HG03175 (cell line): ENCODE measurements around the gene SLC39A11.
"Not testable (repeated sequence)": the region's sequence is repeated elsewhere in the genome, so short reads cannot be mapped to it uniquely, and the experiment has no call there.

Experiments
- ATAC-seq: cut with Tn5 transposase; IDR thresholded peaks from one replicate; pipeline ENCODE4 v1.9.1; 2021; ENCODE audit warnings: mild to moderate bottlenecking, moderate library complexity; ENCODE audit not compliant: unreplicated experiment

Gene SLC39A11

GRCh38 chr17:73092523-73093135 lies at the start of gene SLC39A11:
Gene SLC39A11, minus strand, starts transcription at chr17:73092688. Its CDS starts 3,924 bp downstream, at chr17:73088764.
- ATAC-seq: peak; percentile 99

DNA sequence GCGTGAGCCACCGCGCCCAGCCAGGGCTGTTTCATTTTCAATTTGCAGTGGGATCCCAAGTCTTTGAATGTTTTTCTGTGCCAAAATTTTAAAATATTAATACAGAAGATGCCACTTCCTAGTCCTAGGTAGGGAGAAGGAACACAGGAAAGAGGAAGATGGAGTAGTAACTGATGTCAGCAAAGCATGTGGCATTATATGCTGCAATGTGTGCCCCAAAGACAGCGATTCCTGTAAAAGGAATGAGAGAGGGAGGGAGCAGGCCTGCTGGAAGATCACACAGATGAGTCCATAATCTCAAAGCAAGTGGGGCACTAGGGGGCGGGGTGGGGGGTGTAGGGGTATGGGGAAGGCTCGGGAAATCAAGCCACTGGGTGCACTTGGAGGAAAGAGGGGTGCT lies 48.9 kb upstream of the SLC39A11 start:
- no peak for ATAC-seq

DNA sequence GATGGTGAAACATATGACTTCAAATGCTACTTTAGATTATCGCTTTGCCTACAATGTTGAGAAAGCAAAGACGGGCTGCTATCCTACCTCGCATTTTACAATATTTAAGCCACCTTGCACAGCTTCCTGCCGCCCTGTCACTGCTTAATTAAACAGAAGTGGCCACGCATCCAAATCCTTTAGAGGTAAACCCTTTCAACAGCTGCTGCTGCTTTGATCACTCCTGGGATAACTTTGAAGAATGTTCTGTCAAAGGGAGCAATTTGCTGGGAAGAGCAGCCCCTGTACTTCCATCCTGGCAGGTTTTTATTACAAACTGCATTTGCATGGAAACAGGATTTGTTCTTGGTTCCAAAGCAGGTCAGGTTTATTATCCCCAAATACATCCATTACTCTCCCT lies 48.1 kb upstream of the SLC39A11 start:
- ATAC-seq: no peak

DNA sequence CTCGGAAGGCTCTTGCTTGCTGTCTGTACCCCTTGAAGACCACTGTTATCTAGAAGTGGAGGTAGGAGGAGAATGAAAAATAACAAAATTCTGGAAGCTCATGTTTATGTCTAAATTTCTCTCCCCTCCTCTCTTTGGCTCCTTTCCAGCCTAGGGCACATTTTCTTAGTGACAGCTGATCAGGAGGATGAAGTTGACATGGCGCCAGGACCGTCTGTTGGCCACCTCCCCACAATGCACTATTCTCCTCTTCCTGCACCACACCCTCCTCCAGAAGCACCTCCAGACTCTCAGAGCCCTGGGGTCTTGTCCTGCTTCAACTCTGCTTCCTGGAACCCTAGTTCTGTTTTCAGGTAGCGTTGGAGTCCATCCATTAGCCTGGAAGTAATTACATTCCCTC lies 46.8 kb upstream of the SLC39A11 start:
- ATAC-seq: no peak

GRCh38 chr17:73138541-73139138 lies 46.2 kb upstream of the SLC39A11 start:
- no peak for ATAC-seq

DNA sequence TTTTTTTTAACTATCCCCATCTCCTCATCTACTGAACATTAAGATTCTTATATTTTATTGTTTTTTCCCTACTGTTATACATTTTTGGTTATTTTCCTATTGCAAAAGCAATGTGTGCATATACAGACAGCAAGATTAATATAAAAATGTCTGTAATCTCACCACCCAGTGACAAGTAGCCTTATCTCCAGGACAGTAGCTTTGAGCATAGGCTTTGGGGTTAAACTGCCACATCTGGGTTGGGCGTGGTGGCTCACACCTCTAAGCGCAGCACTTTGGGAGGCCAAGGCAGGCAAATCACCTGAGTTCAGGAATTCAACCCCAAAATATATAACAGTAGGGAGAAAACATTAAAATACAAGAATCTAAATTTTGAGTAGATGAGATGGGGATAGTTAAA lies 44.9 kb upstream of the SLC39A11 start:
- no peak for ATAC-seq

GRCh38 chr17:73135766-73136165 lies 43.3 kb upstream of the SLC39A11 start:
- ATAC-seq: no peak

DNA sequence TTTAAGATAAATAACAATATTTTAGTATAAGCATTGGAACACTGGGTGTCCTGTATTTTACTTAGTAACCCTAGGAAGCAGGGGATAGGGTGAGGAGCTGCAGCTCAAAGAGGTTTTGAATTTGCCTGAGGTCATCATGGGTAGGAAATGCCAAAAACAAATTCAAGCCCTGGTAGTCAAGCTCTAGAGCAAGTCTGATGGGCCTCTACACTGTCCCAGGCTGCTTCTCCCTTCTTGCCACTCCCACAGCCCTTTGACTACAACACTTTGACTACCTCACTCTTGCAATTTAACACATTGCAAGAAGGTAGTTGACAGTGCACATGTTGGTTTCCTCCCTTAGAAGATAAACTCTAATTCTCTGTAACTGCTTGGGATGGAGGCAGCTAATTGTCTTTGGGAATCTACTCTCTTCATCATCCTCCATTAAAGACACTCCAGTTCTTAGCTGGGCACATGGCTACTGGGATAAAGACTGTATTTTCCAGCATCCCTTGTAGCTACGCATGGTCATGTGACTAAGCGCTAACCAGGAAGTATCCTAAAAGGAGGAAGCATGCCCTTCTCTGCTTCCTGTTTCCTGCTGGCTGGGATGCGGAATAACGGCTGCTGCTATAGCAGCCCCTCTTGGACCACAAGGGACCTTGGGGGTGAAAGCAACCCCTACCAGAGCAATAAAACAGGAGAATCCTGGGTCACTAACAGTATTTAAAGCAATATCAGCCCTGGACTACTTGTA lies 41.6 kb upstream of the SLC39A11 start:
- no peak for ATAC-seq

- ATAC-seq: no peak
These were observed 39.6 kb upstream of the SLC39A11 start for GRCh38 chr17:73132085-73132492.

- ATAC-seq: not testable (repeated sequence)
These were observed 39.0 kb upstream of the SLC39A11 start for GRCh38 chr17:73131439-73131838.

- no peak for ATAC-seq
These were observed 38.5 kb upstream of the SLC39A11 start for GRCh38 chr17:73130977-73131376.

DNA sequence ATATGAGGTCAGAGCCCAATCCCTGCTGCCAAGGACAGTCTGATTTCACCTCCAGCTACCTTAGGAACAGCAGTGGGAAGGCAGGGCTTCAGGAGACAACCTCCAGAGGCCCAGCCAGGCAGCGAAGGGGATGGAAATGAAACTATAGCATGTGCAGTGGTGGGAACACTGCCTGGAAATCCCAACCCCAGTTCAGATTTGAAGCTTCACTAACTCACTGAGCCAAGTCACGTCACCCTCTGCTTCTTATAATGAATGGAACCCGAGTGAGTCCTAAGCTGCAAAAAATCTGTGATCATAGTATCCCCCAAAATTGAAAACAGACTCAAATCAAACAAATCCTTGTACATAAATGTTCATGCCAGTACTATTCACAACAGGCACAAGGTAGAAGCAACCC lies 36.0 kb upstream of the SLC39A11 start:
- no peak for ATAC-seq

DNA sequence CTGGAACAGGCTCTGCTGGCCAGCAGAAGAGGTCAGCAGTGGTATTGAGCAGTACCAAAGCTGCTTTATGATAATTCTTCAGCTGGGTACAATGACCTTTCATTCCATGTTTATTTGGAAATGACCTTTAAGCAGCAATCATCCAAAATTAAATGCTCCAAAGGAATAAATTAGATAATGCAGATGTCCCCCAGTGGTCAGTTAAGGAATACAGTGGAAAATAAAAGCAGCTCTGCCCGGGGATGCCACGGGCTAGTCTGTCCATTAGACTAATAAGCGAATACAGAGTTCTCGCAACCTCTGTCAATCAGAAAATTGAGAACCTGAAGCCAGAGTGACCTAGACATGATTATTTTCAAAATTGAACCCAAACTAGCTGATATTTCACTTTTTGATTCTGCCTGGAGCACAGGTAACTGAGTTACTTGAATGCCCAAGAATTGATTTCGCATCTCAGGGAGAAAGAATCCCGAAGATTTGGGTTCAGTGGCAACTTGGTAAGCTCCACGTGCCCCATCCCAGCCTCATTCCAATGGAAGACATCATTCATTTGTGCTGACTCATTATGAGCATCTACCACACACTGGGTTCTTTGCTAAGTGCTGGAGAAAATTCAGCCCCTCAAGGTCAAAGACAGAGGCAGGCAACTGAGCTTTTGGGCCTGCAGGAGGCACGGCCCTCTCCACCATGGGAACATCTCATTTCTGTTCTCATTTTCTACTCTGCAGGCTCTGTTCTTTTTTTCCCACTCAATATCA lies 34.4 kb upstream of the SLC39A11 start:
- no peak for ATAC-seq

DNA sequence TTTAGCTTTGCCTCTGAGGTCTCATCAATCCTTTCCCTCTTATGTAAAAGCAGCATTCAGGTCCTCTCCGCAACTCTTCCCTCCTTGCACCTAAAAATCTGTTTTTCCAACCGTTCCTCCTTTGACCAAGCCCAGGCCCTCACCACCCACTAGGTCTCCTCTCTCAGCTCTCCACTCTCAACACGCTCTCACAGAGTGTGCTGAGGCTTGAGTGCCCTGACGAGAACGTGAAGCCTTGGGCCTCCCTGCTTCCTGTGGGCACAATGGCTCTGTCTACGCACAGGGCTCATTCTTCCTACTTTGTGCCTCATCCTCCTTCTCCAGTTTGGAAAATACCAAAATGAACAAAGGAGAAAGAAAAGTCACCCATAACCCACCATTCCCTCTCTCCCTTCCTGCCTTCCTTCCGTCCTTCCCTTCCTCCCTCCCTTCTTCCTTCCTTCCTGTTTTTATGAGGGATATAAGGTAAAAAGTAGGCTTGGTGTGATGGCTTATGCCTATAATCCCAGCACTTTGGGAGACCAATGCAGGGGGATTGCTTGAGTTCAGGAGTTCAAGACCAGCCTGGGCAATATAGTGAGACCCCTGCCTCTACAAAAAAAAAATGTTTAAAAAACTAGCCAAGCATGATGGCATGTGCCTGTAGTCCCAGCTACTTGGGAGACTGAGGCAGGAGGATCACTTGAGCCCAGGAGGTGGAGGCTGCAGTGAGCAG lies 31.3 kb upstream of the SLC39A11 start:
- no peak for ATAC-seq

DNA sequence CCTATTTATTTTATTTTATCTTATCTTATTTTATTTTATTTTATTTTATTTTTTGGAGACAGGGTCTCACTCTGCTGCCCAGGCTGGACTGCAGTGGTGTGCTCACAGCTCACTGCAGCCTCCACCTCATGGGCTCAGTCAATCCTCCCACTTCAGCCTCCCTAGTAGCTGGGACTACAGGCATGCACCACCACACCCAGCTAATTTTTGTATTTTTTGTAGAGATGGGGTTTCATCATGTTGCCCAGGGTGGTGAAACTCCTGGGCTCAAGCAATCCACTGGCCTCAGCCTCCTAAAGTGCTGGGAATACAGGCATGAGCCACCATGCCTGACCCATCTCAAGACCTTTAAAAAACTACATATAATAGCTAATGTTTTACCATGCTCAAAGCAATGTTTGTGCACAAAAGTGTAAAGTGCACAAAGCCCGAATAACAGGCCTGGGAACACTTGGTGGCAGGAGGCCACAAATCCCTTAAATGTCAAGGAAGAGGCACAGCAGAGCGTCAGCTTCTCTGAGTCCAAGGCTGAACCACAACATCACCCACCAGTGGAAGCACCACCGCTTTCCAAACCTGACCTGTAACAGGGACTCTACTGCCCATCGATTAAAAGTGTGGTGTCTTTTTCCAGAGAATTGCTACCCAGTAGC lies 30.6 kb upstream of the SLC39A11 start:
- ATAC-seq: no peak

DNA sequence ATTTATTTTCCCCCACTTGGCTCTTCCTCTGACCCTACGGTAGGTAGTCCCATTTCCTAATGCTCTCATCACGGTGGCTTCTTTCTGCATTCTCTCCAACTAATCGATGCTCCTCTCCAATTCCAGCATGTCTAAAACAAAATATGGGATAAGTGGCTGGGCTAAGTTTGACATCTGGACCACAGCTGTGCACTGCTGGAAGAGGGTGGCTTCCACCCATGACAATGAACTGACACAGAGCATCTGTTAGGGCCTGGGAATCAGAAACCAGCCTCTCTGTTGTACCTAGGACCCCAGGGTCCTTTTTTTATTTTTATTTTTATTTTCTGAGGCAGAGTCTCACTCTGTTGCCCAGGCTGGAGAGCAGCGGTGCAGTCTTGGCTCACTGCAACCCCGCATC lies 29.0 kb upstream of the SLC39A11 start:
- ATAC-seq: no peak

DNA sequence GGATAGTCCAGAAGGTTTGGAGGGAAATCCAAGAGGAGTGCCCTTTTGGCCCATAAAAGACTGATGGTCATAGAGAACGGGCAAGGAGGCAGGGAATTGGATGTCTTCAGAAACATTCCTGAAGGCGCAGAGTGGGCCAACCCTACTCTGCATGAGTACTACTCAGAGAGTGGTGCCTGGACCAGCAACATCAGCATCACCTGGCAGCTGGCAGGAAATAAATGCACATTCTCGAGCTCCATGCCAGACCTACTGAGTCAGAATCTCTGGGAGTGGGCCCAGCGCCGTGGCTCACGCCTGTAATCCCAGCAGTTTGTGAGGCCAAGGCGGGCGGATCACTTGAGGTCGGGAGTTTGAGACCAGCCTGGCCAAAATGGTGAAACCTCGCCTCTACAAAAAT lies 27.1 kb upstream of the SLC39A11 start:
- no peak for ATAC-seq

GRCh38 chr17:73118951-73119391 lies 26.5 kb upstream of the SLC39A11 start:
- ATAC-seq: no peak

- no peak for ATAC-seq
These were observed 25.7 kb upstream of the SLC39A11 start for GRCh38 chr17:73118139-73118538.

GRCh38 chr17:73112246-73112645 lies 19.8 kb upstream of the SLC39A11 start:
- no peak for ATAC-seq
